Measurements from ENCODE around the gene USO1.

USO1 gene

DNA sequence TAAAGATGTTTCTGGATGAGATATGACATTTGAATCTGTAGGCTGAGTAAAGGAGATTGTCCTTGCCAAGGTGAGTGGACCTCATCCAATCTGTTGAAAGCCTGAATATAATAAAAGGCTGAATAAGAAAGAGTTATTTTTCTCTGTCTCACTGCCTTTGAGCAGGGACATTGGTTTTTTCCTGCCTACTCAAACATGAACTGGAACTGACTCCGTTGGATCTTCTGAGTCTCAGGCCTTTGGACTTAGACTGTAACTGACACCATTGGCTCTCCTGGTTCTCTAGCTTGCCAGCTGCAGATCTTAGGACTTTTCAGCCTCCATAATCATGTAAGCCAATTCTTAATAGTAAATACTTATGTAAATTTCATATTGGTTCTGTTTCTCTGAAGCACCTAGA lies 134.3 kb downstream of the USO1 start:
- ATAC-seq (ENCODE audit: low read depth): no peak
- no peaks in the 10 kb centered on the region for H3K9me3 ChIP-seq (ENCODE audit: severe bottlenecking)
- H3K36me3 ChIP-seq (ENCODE audit: low read depth): no peaks in the 10 kb centered on the region
- DNase-seq (ENCODE audit: low spot score): no peak
- TF ChIP-seq, protein P1, sequence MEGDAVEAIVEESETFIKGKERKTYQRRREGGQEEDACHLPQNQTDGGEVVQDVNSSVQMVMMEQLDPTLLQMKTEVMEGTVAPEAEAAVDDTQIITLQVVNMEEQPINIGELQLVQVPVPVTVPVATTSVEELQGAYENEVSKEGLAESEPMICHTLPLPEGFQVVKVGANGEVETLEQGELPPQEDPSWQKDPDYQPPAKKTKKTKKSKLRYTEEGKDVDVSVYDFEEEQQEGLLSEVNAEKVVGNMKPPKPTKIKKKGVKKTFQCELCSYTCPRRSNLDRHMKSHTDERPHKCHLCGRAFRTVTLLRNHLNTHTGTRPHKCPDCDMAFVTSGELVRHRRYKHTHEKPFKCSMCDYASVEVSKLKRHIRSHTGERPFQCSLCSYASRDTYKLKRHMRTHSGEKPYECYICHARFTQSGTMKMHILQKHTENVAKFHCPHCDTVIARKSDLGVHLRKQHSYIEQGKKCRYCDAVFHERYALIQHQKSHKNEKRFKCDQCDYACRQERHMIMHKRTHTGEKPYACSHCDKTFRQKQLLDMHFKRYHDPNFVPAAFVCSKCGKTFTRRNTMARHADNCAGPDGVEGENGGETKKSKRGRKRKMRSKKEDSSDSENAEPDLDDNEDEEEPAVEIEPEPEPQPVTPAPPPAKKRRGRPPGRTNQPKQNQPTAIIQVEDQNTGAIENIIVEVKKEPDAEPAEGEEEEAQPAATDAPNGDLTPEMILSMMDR (IDR thresholded peaks at IDR 0.05; ENCODE audit: poor library complexity, severe bottlenecking): no peak
- no peak overlapping the region for H3K27ac ChIP-seq (ENCODE audit: poor library complexity, severe bottlenecking)
- H3K4me3 ChIP-seq (ENCODE audit: severe bottlenecking): no peak overlapping the region
- no peaks in the 10 kb centered on the region for H3K4me1 ChIP-seq (ENCODE audit: insufficient read depth, poor library complexity, severe bottlenecking)
- no peaks in the 10 kb centered on the region for H3K27me3 ChIP-seq (ENCODE audit: insufficient read depth, poor library complexity, severe bottlenecking)

DNA sequence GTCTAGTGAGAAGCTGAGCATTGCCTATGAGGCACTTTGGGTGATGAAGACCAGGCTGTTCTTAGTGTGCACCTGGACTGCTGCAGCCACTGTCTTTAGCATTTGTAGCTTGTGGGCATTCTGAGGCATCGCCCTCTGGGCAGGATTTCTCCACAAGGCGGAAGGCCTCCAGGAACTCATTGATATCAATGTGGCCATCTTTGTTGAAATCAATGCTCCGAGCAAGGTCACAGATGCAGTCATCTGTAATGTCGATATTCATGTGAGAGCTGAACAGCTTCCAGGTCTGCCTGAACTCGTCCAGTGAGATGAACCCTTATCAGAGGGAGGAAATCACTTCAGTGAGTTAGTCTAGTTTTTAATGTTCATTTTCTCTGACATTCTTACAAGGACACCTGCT lies 136.2 kb downstream of the USO1 start:
- H3K36me3 ChIP-seq (ENCODE audit: low read depth): no peaks in the 10 kb centered on the region
- no peak for ATAC-seq (ENCODE audit: low read depth)
- no peak for DNase-seq (ENCODE audit: low spot score)
- no peak overlapping the region for H3K27ac ChIP-seq (ENCODE audit: poor library complexity, severe bottlenecking)
- no peaks in the 10 kb centered on the region for H3K4me1 ChIP-seq (ENCODE audit: insufficient read depth, poor library complexity, severe bottlenecking)
- H3K27me3 ChIP-seq (ENCODE audit: insufficient read depth, poor library complexity, severe bottlenecking): no peaks in the 10 kb centered on the region
- TF ChIP-seq, protein P1 (IDR thresholded peaks at IDR 0.05; ENCODE audit: poor library complexity, severe bottlenecking): no peak
- no peak overlapping the region for H3K4me3 ChIP-seq (ENCODE audit: severe bottlenecking)
- no peaks in the 10 kb centered on the region for H3K9me3 ChIP-seq (ENCODE audit: severe bottlenecking)
